H4 (cell line): Measurements from ENCODE around the gene COL25A1. TPM values are rescaled to one million over a fixed set of nuclear protein-coding genes. Genes with fewer than 3 reads are reported as not detected.
A peak's percentile ranks its signal among the peaks of the same experiment; 100 is the strongest.

Experiments used
- DNase-seq: peaks from one replicate; pipeline ENCODE4 v3.0.0-alpha.2; 2015; ENCODE audit warnings: low spot score
- total RNA-seq: library from RNA; depleted of rRNA; stranded (reverse); fragments of >200 nt; shearing (Covaris generic); gene quantifications from 2 replicates; pipeline ENCODE4 v1.2.3, GENCODE V29; 2014

Gene COL25A1
- total RNA-seq, 1 experiment from 2014 or later, result 0.02 TPM

DNA sequence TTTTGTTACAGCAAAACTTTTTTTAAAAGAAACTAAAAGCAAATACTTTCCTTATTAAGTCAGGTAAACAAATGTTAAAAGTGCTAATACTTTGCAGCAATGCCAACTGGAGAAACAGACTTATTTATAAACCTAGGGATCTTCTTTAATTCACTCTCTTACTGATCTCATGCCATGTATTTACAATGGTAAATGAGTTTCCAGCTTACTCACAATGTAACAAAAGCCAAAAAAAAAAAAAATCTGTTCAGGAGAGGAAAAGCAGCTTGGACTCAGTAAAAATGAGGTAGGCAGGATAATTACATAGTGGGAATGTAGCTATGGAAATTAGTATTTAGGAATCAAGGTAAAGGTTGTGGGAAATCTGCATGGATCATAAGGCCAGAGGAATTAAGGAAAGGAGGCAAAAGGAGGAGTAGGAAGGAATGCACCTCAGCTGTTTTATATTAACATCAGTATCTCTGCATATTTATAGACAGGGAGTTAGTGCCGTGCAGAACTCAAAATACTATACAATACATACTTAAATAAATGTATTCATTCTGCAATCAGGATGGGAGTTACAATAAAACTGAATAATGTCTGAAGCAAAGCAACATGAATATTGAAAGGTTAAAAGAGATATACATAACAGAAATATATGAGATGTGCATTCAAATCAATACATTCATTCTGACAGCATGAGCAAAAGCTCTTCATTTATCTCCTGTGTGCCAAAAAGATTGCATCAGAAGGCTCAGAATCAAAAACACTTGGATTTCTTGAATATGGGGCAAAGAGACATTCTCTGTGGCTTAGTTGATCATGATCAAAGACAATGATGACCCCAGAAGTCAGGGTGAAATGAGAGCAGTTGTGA is 481.7 kb downstream of the COL25A1 start:
- no peak for DNase-seq

GRCh38 chr4:108814326-108814725 is 488.1 kb downstream of the COL25A1 start:
- DNase-seq, result no peak

- no peak for DNase-seq
Observed at GRCh38 chr4:108813261-108813660, 489.2 kb downstream of the COL25A1 start.

- DNase-seq, result no peak
Observed at GRCh38 chr4:108811486-108811885, 491.0 kb downstream of the COL25A1 start.

DNA sequence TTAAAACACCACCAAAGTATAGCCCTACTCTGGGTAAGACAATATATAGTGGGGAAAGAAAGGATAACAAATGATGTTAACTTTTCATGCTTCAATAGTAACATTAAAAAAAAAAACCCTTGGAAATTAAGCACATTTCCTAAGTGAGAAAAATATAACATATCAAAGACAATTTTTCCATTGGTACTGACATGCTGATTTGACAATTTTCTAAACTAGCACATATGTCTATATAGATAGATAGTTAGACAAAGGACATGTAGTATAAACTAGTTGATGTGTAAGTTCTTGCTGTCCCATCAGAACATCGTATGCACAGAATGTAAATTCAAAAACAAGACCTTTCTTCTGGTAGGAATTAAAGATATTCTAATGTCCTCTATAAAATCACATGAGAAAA is 492.4 kb downstream of the COL25A1 start:
- no peak for DNase-seq

GRCh38 chr4:108804648-108805273 is 497.7 kb downstream of the COL25A1 start:
- no peak for DNase-seq

- no peak for DNase-seq
Observed at GRCh38 chr4:108799306-108799705, 503.2 kb downstream of the COL25A1 start.

GRCh38 chr4:108796173-108796572 is 506.3 kb downstream of the COL25A1 start:
- DNase-seq, result no peak

DNA sequence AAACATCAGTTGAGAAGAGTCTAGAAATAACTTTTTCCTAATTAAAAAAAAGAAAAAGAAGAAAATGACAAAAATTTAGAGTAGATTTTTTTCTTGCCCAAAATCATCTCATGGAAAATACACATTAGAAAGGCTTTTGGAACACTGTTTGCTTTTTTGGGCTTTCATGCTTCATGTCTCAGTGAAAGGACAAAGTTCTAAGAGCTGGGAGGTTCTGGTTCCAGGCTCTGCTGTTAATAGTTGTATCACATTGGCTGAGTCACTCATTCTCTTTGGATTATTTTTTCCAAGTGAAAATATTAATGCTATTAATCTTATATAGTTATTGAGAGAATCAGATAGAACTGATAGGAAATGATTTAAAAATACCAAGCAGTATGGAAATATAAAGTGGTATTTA is 506.7 kb downstream of the COL25A1 start:
- no peak for DNase-seq

DNA sequence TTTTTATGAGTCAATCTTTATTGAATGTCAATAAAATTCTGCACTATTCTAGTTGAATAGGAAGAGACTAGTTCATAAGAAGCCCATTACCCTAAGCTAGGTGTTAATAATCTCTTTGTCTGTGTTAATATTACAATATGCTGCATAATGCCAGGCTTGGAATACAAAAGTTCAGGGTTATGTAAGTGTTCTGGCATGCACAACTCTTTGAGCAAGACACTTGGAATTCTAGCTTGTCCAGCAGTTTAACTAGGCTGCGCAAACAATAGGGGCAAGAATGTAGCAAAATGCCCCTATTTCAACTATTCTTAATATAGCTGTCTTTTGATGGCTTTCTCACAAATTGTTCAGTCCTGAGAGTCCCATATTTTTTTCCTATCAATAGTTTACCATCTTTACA is 508.3 kb downstream of the COL25A1 start:
- DNase-seq, result no peak

DNA sequence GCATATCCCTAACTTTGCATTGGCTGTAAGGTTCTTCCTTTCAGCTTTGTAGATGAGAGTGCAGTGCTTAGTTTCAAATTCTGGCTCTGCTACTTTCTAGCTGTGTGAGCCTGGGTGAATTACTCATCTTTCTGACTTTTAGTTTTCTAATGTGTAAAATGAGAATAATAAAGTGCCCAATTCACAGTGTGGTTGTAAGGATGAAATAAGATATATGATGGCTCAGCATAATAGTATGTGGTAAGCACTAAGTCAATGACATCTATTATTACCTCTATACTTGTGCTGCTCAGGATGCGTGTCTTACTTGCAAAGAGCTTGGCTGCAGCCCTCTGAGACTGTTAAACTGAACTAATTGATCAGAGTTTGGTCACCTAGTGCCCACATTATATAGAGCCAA is 509.0 kb downstream of the COL25A1 start:
- DNase-seq, result no peak

- no peak for DNase-seq
Observed at GRCh38 chr4:108788731-108789130, 513.7 kb downstream of the COL25A1 start.

DNA sequence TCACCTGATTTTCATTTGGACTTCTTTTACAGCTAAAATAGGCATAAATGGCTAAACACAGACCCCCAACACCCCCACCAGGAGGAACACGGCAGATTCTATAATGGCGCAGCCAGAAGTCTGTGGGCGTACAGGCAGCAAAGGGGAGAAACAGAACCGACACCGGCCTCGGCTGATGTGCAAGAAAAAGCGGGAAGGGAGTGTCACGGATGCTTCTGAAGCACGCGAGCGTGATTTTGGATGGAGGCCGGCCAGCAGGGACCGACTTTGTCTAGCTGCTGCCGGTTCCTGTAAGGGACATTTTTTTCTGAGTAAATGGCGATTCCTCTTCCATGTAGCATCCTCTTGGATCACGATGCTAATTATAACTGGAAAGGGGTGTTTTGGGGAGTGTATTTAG is 514.7 kb downstream of the COL25A1 start:
- no peak for DNase-seq

DNA sequence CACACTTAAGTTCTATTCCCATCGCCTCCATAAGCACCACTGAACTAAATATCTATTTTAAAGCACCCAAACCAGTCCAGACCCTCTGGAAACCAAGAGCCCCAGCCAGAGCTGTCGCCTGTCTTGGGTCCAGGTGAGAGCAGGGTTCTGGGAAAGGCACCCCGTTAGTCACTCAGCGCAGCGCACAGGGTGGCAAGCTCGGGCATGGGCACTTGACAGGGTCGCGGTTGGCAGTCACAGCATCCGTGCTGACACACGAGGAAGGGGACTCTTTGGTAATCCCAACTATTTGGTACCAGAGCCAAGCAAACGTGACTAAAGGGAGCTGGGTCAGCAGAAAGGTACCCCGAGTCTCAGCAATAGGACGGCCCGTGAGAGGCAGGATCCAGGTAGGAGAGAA is 515.4 kb downstream of the COL25A1 start:
- DNase-seq, result no peak

DNA sequence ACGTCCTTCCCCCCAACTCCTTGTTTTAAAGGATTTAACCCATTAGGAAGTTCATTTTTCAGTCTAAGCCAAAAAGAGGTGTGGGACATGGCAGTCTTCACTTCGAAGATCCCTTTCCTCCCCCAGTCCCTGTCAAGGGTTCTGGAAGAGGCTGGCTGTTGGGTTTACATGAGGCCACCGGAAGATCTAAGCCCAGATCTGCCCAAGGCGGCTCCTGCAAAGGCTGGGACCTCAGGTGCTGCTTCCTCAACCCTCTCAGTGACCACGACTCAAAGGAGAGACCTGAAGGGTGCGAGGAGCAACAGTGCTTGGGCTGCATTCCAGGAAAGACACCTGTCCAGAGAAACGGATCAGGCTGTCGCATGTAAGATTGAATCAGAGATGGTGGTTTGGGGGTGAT is 516.1 kb downstream of the COL25A1 start:
- DNase-seq, result no peak

DNA sequence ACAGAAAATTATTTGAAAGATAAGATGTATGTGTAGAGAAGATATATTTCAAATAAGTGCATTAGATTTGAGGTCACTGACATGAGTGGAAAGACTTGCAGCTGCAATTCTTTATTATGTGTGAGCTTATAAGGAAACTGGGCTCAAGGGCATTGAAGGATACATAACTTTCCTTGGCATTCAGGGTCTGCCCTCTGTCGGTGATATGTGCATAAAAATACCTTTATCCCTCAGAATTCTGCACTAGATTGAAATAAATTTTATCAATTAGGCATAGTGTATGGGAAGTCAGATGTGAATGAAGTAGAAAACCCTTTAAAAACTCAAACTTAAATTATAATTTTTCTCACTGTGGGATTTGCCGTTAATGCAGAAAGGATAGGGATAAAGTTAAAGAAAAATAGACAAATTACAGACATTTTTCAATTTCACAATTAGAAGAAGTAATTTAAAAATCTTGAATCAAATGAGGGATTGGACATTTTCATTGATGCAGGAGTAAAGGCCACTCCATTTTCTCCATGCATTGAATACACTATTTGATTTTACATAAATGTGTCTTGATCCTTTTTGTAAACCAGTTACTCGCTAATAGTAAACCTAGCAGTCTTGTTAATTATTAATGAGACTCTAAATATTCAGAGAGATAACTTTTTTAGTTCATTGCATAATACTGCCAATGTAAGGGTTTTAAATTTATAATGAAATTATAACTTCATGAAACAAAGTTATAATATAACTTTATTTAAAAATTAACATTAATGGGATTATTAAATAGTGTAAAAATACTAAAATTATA is 518.6 kb downstream of the COL25A1 start:
- peak; percentile 20 for DNase-seq

DNA sequence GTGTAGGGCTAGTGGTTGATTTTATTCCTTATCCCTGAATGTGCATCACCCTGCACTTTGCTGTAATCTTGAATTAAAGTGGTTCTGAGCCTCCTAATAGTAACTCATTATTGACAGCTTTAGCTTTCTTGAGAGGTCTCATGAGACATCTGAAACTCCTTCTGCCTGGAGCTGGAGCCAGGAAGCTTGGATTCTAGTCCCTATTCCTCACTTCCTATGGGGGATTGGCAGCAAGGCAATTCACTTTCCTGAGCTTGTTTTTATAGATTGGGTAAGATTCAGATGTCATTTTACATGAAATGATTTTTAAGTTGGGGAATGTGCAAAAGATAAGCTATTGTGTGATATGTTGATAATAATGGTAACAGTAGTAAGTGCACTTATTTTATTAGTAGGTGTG is 522.5 kb downstream of the COL25A1 start:
- no peak for DNase-seq

GRCh38 chr4:108777388-108777787 is 525.1 kb downstream of the COL25A1 start:
- DNase-seq, result no peak

- no peak for DNase-seq
Observed at GRCh38 chr4:108775921-108776320, 526.5 kb downstream of the COL25A1 start.

- peak; percentile 65 for DNase-seq
Observed at GRCh38 chr4:108774809-108775530, 527.5 kb downstream of the COL25A1 start.

- DNase-seq, result no peak
Observed at GRCh38 chr4:108772402-108772801, 530.1 kb downstream of the COL25A1 start.

DNA sequence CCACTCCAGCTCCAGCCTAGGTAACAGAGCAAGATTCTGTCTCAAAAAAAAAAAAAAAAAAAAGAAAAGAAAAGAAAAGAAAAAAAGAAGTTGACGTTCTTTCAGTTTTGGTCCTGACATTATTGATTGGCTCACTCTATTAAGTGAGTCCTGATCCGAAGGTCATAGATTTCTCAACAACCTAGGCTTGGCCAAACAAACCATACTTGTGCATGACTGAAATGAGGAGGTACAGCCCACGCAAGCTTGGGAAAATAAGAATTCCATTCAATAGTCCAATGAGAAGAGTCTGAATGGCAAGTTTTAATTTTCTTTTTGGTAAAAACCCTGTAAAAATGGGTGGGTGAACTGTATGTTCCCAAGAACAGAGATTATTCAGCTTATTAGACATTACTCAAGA is 536.4 kb downstream of the COL25A1 start:
- no peak for DNase-seq
